GM19239 (cell line): Measurements from ENCODE around the gene RANBP1.
A peak's percentile ranks its signal among the peaks of the same experiment; 100 is the strongest.

Experiments
- DNase-seq: peaks from one replicate; pipeline ENCODE4 v3.0.0; 2011; ENCODE audit warnings: low spot score; ENCODE audit not compliant: insufficient read length
- FAIRE-seq: peaks from 2 replicates; lab custom pipeline; 2011; peaks lifted over from hg19 to GRCh38; lab: Jason Lieb, UNC

RANBP1 gene

DNA sequence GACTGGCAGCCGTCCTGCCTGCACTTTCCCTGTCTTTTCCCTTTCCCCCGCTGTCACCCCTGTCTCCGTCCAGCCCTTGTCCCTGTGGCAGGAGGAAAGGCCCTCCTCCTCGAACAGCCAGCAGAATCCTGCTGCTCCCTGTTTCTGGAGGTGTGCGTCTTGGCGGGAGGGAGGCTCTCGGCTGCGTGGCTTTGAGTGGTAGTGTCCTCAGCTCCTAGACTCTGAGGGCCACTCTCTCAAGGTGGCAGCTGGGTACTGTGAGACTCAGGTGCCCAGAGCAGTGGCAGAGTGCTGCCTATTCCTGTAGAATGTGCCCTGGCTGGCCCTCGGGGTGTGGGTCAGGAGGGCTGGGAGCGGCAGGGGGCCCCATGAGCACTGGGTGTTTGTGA is 9.1 kb upstream of the RANBP1 start:
- DNase-seq (no peak), FAIRE-seq (no peak)

DNA sequence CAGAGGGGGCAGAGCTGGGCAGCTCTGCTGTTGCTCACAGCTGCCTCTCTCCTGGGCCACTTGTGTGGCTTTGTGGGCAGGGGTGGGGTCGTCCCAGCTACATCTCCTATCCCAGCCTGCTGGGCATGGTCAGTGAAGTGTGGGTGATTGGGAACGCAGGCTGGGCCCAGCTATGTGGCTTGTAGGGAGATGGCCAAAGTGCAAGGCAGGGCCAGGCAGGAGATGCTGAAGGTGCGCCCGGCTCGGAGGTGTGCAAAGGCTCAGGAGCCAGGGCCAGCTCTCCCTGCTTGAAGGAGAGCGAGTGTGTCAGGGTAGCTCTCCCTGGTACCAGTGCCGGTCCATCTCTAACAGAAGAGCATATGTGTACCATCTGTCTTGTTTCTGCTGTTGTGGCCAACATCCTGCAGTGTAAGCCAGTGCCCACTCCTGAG is 8.4 kb upstream of the RANBP1 start:
- no peak for DNase-seq
- no peak for FAIRE-seq

DNA sequence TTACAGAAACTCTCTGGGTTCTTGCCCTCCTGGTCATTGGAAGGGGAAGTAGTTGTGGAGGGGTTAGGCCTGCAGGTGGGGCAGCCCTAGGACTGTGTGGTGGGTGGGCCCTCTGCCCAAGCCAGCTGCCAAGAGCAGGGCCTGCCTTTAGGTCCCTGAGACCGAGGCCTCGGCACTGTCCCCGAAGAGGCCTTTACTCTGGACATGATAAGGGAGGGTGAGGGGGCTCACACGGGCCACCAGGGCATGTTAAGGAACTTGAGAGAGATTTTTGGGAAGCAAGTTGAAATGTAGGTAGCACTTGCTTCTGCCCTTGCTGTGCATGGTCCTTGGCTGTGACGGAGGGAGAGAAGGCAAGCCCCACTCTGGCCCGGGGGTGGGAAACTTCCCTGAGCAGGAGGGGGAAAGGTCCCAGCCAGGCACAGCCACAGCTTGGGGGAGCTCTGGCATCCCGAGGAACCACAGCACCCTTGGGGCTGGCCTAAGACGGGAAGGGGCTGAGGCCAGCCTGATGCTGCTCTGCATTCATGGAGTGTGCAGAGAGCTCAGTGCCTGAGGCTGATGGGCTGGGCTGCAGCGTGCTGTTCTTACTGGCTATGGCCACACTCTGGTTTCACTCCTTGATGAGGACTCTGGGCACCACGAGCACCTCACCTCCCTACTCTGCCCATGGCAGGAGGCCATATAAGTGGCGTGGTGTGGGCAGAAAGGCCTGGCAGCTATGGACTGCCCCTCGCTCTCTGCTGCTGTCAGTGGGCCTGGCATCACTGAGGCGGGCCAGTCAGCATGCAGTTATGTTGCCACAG is 7.8 kb upstream of the RANBP1 start:
- no peak for DNase-seq
- FAIRE-seq: no peak

DNA sequence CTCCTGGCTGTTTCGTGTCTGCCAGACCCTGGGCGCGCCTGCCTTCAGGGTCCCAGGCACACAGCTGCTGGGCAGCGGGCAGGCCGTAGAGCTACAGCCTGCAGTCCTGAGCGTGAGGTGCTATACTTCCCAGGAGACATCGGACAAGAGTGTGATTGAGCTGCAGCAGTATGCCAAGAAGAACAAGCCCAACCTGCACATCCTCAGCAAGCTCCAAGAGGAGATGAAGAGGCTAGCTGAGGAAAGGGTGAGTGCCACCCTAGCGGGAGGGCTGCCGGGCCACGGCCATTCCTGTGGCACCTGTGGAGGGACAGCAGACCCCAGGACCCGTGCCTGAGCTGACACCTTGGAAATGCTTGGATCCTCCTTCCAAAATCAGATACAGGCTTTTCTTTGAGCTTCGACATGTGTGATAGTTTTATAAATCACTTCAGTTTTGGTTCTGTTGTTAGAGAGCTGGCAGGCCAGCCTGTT is 7.1 kb upstream of the RANBP1 start:
- DNase-seq (no peak), FAIRE-seq (no peak)

DNA sequence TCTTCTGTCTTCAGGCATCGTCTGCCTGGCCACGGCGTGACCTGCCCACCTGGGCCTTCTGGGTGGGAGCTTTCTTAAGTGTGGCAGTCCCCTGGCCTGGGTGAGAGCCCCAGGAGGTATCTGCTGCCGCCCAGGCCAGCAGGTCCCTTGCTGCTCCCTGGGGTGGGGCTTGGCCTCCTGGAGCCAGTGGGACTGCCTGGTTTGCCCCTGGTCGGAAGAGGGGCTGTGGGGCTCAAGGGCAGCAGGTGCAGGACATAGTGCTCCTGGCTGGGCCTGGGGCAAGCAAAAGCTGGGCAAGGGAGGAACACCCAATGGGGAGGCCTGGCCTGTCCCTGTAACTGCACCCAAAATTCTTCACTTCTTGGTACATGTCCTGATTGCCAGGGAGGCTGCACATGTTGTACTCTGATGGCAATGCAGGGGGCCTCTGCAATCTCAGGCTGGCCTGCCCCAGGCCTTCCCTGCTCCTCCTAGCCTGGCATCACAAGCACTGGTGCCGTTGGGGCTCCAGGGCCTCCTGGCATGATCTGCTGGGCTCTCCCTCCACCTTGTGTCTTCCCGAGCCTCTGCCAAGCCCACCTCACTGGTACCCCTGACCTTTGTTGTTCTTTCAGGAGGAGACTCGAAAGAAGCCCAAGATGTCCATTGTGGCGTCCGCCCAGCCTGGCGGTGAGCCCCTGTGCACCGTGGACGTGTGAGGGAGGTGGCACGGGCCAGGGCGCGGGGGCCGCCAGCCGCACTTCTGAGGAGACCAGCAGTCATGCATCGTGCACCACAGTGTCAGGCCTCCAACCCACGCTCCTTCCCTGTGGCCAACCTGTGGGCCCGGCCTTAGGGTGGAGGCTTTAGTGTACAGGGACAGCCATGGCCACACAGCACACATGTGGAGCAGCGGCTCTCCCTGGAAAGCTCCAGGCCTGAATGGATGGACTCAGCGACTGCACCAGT is 6.2 kb upstream of the RANBP1 start:
- no peak for DNase-seq
- FAIRE-seq: no peak

DNA sequence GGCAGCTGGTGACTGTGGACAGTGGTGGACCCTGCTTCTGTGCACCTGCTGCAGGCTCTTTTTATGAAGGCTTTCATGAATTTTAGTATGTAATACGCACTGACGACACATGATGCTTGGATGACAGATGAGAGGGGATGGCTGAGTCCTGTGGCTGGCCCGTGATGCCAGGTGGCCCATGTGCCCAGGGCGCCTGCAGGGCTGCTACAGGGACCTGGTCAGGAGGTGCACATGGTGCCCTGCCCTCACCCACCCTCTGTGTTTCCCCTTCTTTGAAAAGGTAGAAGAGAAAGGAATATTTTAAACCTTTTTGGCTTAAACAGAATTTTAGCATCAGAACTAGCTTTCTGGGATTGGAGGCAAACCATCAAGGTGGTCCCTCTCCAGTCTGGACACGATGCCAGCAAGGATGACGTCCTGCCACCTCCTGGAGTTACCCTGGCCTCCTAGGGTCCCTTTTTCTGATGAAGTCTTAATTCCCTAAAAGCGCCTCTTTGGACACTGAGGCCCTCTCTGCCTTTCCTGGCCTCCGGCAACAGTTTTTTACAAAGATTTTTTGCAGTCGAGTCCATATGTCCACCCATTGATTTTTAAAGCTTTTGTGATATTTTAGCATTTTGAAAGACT is 5.4 kb upstream of the RANBP1 start:
- no peak for DNase-seq
- no peak for FAIRE-seq

DNA sequence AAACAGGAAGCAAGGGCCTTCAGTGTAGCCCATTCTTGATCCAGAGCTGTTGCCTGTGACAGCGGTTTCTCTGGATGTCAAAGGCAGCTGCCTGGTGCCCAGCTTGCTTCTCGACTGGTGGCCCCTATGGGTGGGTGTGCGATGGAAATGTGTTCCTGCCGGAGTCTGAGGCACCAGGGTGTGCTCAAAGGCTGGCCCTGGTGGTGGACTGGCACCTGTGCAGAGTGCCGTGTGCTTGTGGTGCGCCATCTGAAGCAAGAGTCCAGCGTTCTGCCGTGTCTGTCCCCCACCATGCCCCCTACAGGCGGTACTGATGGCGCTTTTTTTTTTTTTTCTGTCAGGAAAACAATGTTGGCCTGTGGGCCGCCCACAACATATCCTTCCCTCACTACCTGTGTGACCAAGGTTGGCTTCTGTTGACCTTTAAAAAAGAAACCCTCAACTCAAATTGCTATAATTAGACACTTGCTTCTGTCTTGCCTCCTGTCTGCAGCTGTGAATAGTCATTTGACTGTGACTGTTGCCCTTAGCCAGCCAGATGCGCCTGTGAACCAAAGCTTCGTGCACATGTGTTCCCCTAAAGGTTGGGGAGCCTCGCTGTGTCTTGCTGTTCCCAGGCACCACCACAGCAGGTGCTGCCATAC is 4.7 kb upstream of the RANBP1 start:
- FAIRE-seq: no peak
- no peak for DNase-seq

DNA sequence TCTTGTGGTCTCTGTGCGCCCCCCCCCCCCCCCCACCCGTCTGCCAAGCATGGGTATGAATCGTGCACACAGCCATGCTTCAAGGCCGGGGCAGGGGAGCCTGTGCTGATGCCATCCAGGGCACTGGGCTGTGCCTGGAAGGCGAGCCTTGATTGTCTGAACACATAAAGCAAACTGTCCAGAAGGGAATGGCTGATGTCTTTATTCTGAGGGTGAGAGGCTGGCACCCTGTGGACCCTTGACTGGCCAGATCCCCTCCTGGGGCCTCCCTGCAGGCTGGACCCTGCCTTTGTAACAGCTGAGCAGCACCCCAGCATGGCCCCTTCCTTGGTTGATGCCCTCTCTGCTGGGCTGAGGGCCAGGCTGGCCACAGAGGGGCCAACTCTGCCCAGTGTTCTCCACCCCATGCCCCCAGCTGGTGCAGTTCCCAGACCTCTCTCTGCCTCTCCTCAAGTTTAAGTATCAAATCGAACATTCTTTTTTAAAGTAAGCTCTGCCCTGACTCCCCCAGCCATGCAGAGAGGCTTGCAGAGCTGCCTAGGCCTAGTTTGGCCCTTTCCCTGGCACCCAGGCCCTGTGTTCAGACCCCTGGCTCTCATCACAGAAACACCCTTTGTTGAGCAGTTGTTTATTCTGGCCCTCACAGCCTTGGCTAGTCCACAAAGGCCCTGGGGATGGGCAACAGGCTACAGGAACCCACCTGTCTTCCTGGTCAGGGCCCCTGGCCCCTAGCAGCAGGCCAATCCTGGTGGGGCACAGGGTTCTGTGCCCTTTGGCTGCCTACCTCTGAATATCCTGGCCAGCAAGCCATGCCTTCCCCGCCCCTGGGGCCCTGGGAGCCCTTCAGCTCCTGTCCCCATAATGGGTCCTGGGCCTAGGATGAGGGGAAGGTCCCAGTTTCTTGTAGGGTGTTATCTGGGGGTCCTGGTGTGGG is 3.9 kb upstream of the RANBP1 start:
- DNase-seq: no peak
- no peak for FAIRE-seq

DNA sequence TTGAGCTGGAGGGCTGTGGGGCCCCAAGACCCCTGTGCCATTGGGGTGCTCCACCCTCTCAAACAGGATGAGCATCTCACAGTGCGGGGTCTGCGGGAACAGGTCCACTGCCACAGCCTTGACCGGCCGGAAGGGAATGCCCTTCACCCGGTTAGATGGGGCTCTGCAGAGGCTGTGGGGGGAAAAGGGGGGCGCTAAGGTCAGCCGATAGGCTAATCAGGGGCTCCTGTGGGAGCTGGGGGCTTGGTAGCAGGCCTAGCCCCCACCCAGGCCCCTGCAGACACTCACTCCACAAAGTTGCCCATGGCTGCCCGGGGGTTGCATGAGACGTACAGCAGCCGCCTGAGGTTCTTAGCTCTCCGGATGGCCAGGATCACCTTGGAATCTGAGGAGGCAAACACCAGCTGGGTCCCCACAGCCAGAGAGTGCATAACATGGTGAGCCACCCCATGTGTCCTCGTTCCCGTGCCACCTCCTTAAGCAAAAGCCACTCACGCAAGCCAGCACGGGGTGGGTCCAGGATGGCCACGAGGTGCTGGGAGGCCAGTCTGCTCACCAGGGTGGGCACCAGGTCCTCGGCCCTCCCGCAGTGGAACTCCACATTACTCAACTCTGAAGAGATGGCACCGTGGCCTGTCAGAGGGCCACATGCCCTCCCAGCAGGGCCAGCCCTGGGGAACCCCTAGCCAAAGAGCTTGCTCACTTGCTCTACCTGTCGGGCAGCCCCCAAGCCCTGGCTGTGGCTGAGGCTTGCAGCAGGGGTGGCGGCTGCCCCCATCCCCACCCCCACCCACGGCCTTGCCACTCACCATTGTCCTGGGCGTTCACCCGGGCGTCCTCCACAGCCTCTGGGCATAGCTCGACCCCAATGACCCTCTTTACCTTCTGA is 3.0 kb upstream of the RANBP1 start:
- no peak for FAIRE-seq

DNA sequence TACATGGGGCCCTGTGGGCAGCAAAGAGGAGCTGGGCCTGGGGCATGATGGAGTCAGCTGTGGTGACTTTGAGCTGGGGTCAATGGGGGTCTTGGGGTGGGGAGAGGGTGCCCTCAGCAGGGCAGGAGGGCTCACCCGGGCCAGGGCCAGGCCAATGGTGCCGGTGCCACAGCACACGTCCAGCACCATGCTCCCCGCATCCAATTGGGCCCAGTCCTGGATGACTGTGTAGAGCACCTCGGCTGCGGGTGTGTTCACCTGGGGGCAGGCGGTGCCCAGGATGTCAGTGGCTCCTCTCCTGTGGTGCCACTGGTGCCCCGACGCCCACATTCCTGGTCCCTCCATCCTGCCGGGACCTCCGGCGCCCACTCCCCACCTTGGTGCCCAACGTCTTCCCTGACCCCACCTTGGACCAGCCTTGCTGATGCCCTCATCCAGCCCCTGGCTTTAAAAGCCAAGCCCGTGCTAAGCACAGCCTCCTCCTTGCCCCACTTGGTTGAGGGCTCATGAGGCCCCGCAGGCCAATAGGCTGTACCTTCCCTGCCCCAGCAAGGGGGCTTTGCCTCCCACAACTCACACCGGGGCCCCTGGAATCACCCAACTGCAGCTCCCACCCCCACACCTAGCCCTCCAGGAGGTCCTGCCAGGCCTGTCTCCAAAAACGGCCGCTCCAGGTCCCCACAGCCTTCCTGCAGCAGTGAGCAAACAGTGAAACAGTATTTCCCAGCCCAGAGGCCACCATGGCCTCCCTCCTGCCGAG is 2.2 kb upstream of the RANBP1 start:
- no peak for FAIRE-seq

More for the DNA sequence above, 3.0 kb upstream of the RANBP1 start:
- no peak for DNase-seq

DNA sequence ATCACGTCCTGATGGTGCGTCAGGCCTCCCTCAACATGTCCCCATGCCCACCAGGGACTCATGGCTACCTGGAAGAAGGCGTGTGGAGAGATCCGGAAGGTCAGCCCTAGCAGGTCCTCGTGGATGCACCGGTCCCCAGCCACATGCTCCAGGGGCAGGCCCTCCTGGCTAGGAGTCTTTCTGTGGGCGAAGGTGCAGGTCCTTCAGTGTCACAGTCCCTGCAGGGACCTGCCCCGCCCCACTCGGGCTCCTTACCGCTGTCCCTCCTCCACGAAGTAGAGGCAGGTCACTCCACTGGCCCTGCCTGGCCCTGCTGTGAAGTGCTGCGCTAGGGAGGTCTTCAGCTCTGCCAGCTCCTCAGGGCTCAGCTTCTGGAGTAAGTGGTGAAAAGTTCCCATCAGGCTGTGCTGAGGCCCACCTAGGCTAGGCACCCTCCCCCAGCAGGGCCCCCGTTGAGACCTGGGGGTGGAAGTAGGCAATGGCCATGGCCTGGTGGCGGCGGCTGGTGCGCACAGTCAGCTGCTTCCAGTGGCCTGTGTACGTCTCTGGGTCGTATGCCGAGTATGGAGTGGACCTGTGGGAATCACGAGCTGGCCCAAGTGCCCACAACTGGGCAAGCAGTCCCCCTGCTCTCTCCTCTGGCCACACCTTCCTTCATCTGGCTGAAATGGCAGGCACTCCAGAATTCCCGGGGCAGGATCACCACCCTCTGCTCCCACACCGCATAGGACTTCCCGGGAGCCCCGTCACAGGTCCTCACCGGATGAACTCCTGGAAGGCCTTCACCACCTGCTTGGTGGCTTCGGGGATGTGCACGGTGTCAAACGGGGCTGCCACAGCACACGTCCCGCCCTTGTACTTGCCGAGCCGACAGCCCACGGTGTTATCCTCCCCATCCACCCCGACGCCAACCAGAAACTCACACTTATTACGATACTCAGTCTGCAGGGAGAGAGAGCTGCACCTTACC is 1.1 kb upstream of the RANBP1 start:
- no peak for FAIRE-seq
- no peak for DNase-seq

More for the DNA sequence above, 2.2 kb upstream of the RANBP1 start:
- no peak for DNase-seq

DNA sequence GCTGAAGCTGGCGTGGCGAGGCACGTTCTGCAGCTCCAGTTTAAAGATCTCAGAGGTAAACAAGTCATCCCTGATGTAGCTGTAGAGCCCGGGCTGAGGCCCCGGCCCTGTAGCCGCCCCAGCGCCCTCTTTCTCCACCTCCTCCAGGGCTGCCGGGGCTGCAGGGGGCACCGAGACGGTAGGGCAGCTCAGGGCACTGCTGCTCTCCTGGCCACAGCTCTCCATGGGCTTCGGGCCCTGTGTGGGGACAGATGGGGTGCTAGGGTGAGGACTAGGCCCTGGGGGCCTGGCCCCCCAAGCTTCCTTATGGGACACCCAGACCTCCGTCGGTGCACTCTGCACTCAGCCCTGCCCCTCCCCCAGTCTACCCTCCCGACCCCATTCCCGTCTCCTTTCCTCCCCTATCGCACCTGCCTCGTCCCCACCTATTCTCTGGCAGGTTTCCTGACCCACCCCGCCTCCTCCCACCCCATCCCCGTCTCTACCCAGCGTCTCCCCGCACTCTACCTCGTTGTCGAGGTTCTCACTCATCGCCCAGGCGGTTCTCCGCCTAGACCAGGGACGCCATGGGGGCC is 559 bp downstream of the RANBP1 start:
- DNase-seq: no peak
- FAIRE-seq: no peak

DNA sequence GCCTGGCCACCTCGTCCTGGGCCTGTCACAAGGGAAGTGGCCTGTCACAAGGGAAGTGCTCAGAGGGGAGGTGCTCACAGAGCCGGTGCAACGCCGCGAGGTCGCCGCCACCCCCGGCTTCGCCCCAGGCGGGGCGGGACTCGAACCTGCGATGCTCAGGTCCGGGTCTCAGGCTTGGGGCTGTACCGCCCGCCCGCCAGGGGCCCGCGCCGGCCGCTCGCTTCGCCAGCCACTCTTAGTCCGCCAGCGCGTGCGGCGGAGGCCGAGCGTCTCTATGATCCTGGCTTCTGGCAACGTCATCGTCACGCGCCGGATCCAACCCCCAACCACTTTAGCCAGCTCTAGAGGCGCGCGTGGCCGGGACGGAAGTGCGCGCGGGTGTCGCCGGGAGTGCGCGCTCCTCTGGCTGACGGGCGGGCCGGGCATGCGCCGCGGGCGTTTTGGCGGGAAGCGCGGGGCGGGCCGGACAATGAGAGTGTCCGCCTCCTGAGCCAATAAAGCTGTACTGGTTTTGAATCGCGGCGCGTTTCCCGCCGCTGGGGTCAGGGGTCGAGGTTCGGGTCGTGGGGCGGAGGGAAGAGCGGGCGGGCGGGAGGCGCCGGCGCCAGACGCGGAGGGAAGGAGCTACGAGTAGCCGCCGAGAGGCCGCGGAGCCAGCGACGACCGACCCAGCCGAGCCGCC is 1.2 kb downstream of the RANBP1 start, which contains the start of gene TRMT2A:
TRMT2A (minus strand) TSS at position 276 of the 682 bp plus-strand sequence. CDS start 320 bp downstream, outside the sequence.
- DNase-seq: peak; percentile 98
- FAIRE-seq: peak; percentile 96

DNA sequence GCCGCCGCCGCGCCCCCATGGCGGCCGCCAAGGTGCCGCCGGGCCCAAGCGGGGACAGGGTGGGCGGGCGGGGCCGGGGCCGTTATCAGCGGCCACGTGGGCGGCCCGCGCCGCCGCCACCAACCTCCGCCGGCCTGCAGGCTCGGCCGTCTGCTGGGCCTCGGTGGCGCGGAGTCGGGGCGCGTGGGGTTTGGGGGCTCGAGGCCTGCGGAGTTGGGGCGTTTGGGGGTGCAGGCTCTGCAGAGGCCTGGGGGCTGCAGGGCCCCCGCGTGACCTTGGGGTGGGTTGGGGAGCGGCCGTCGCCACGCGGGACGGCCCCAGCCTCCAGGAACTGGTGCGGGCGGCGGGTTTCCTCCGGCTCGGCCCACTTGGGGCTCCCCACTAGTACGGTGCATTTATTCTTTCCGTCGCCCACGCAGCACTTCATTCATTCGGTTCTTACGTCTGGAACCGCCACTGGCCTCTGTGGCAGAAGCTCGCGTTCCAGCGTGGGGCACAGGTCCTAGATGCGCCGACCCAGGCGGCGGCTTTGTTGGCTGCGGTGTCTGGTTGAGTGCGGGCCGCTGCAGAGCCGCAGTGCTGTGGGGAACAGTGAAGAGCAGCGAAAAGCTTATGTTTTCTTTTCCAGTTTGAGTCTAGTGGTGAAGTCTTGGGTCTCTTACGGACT is 1.9 kb downstream of the RANBP1 start:
- FAIRE-seq: peak; percentile 85
- DNase-seq: peak; percentile 54
